NT2/D1 (cell line): Measurements from ENCODE around the gene CYB561D2.

Experiments used
- DNase-seq: peaks from one replicate; pipeline ENCODE4 v3.0.0-alpha.2; 2011; ENCODE audit warnings: low read depth, low spot score
- H3K27me3 ChIP-seq: 2 replicates; pipeline ENCODE4 v1.6.0; 2011; ENCODE audit warnings: mild to moderate bottlenecking; ENCODE audit not compliant: insufficient read length, insufficient read depth
- H3K36me3 ChIP-seq: 2 replicates; pipeline ENCODE4 v1.6.1; 2011; ENCODE audit warnings: mild to moderate bottlenecking, low read length, mixed read lengths; ENCODE audit not compliant: insufficient read depth, insufficient read length
- H3K4me1 ChIP-seq: 2 replicates; pipeline ENCODE4 v1.5.1; 2011; ENCODE audit not compliant: insufficient read depth, insufficient read length
- H3K4me3 ChIP-seq: 2 replicates; pipeline ENCODE4 v1.5.1; 2011; ENCODE audit warnings: low read depth; ENCODE audit not compliant: insufficient read length
- H3K9ac ChIP-seq: 2 replicates; pipeline ENCODE4 v1.6.0; 2011; ENCODE audit warnings: low read depth; ENCODE audit not compliant: insufficient read length
- H3K9me3 ChIP-seq: 2 replicates; pipeline ENCODE4 v1.5.1; 2011; ENCODE audit warnings: mild to moderate bottlenecking, low read length; ENCODE audit not compliant: insufficient read depth
- SUZ12 ChIP-seq: IDR thresholded peaks from 2 replicates; pipeline ENCODE4 v1.6.1; 2011; ENCODE audit not compliant: insufficient read length, insufficient read depth; ENCODE audit errors: extremely low read depth
- YY1 ChIP-seq: IDR thresholded peaks from 2 replicates; pipeline ENCODE4 v1.6.1; 2011; ENCODE audit not compliant: insufficient read length, insufficient read depth
- ZNF274 ChIP-seq: IDR thresholded peaks from 2 replicates; pipeline ENCODE4 v1.6.1; 2011; ENCODE audit warnings: mild to moderate bottlenecking, low read depth, low read length

The CYB561D2 gene

DNA sequence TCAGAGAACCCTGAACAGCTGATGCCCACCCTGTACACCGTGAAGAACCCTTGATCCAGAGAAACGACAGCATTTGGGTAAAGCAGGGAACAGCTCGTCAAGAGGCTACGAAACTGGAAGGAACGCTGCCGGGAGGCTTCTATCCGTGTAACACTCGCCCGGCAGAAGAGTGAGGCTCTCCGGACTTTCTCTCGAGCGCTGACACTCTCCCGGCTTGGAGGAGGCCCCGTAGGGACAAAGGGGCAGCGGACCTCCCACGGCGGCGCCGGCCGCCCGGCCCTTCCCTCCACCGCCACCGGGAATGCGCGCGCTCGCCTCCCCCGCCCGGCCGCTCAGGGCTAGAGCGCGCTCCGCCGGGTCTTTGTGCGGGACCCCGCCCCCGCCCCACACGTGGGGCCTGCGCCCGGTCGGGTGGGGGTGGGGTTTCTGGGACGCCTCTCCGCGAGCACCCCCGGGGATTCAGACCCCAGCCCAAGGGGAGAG is 29.8 kb upstream of the CYB561D2 start:
- no peak for TF ChIP-seq ZNF274
- TF ChIP-seq YY1 = no peak
- TF ChIP-seq SUZ12 = no peak

DNA sequence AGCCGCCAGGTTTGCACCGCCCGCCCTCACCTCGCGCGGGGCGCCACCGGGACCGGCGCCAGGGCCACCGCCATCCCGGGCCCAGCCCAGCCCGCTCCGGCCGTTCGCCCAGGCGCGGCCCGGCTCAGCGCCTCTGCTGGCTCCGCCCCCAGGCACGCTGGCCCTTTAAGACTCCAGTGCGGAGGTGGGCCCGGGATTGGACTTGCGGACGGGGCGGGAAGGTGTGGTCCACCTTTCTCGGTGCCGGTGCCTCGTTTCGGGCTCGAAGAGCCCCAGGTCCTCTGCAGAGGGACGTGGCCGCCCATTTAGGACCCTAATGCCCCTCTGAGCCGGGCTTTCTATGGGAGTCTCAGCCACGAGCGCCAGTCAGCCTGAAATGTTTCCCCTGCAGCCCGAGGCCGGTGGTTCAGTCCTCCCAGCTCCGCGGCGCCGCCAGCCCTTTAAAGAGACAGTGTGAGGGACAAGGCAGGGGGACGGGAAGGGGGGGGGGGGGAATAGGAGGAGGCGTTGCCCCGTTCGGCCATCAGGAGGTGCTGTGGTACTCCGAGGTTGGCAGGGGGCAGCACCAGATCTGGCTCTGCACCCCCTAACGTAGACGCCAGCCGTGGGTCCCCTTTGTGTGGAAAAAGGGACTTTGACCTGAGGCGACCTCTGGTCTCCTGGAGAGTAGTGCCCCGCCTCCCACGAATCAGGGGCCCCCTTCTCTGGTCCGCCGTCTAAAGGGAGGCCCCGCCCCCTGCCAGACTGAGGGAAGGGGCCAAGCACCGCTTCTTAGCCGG is 29.1 kb upstream of the CYB561D2 start:
- peak overlapping the region; percentile 99 for H3K9ac ChIP-seq
- no peak for TF ChIP-seq ZNF274
- TF ChIP-seq YY1 = no peak
- no peak for TF ChIP-seq SUZ12
- H3K4me3 ChIP-seq = peak overlapping the region; percentile 87
- H3K9me3 ChIP-seq = no peaks in the 10 kb centered on the region
- no peaks in the 10 kb centered on the region for H3K27me3 ChIP-seq
- peak; percentile 87 for DNase-seq
- H3K4me1 ChIP-seq = peaks cover 57% of the 10 kb centered on the region
- peaks cover 73% of the 10 kb centered on the region for H3K36me3 ChIP-seq

More for the DNA sequence above, 29.8 kb upstream of the CYB561D2 start:
- no peaks in the 10 kb centered on the region for H3K9me3 ChIP-seq
- peak overlapping the region; percentile 87 for H3K4me3 ChIP-seq
- H3K4me1 ChIP-seq = peaks cover 60% of the 10 kb centered on the region
- H3K9ac ChIP-seq = peak overlapping the region; percentile 99
- DNase-seq = no peak
- H3K36me3 ChIP-seq = peaks cover 73% of the 10 kb centered on the region
- H3K27me3 ChIP-seq = no peaks in the 10 kb centered on the region

DNA sequence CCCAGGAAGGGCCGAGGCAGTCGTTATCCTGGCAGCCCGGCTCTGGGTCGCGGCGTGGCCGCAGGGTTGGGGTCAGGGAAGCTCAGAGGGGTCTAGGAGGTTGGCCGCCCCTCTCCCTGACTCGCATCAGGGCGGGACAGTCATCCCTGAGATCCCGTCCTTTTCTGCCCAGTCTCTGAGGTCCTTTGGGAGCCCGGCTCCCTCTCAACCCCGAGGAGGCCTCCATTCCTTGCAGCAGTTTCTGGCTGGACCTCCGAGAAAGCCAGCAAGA is 28.6 kb upstream of the CYB561D2 start:
- Histone ChIP-seq H3K9ac (peak overlapping the region; percentile 99), H3K36me3 (peaks cover 75% of the 10 kb centered on the region), H3K27me3 (no peaks in the 10 kb centered on the region)

DNA sequence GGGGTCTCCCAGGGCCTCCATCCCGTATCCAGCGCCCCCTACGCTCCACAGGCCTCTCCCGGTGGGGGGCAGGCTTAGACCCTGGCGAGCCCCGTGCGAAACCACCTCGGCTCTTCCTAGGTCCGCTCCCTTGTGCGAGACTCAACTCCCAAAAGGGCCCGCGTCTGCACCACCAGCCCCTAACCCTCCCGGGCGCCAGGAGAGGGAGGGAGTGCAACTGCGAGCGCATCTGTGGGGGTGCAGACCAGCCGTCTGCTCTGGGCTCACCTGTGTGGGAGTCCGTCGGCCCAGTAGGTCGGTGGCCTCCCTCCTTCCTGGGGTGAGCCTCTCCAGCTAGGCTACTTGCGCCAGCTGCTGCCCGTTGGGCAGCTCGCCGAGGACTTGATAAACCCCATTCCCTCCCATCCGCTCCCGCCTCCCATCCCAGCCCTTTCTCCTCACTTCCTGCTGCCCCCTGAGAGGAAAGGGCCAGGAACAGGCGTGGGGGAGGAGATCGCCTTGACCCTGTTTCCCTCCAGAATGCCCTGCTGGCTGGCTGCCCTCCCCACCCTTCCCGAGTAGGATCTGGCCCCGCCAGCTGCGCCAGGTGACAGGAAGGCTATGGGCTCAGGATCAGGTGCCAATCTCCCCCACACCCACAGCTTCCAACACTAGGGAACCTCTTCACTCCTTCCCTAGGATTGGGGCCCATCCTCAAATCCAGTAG is 28.1 kb upstream of the CYB561D2 start, which contains the start of gene HYAL2:
Gene HYAL2, minus strand, starts transcription at position 360 of the 706 bp plus-strand sequence. CDS start 2,256 bp downstream, outside the sequence.
- no peak for DNase-seq
- peak within 1 kb of the TSS; percentile 99 for H3K9ac ChIP-seq
- H3K4me1 ChIP-seq = peaks cover 49% of the 10 kb centered on the region
- TF ChIP-seq ZNF274 (no peak), SUZ12 (no peak), YY1 (no peak)
- H3K4me3 ChIP-seq = peak within 1 kb of the TSS; percentile 87
- H3K27me3 ChIP-seq = no peaks in the 10 kb centered on the region
- H3K9me3 ChIP-seq = no peaks in the 10 kb centered on the region
- peaks cover 71% of the 10 kb centered on the region for H3K36me3 ChIP-seq

More for the DNA sequence above, 28.6 kb upstream of the CYB561D2 start:
- no peak for TF ChIP-seq YY1
- DNase-seq = no peak
- H3K9me3 ChIP-seq = no peaks in the 10 kb centered on the region
- H3K4me1 ChIP-seq = peaks cover 53% of the 10 kb centered on the region
- H3K4me3 ChIP-seq = peak overlapping the region; percentile 74

DNA sequence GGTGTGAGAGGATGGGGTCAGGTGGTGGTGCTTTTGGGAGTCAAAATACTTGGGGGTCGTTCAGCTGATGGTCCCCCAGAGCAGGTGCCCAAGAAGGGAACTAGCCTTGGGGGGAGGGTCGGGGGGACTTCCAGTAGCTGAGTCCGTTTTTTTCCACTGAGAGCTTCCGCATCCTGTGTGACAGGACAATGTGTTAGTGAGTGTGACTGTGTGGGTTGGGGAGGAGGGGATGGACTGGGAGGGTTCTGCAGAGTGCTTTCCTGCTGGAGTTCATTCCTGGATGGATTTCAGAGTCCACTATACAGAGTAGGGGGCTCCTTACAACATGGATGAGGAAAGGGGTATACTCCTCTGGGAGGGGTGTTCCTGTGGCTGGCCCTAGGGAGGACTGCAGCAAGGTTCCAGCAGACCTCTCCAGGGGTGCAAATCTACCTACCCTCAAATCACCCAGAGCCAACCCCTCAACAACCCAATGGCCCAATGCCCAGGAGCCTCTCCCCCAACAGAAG is 27.5 kb upstream of the CYB561D2 start:
- H3K4me3 ChIP-seq = peak overlapping the region; percentile 74
- DNase-seq = no peak
- H3K27me3 ChIP-seq = no peaks in the 10 kb centered on the region
- H3K4me1 ChIP-seq = peaks cover 44% of the 10 kb centered on the region
- peaks cover 65% of the 10 kb centered on the region for H3K36me3 ChIP-seq
- H3K9ac ChIP-seq = peak overlapping the region; percentile 99
- TF ChIP-seq ZNF274 (no peak), YY1 (no peak), SUZ12 (no peak)
- H3K9me3 ChIP-seq = no peaks in the 10 kb centered on the region

- no peak overlapping the region for H3K9ac ChIP-seq
Measured at GRCh38 chr3:50323614-50324199, 27.0 kb upstream of the CYB561D2 start.

More at GRCh38 chr3:50323614-50324199, 27.0 kb upstream of the CYB561D2 start:
- no peaks in the 10 kb centered on the region for H3K27me3 ChIP-seq
- DNase-seq = no peak
- TF ChIP-seq YY1 (no peak), SUZ12 (no peak), ZNF274 (no peak)
- no peak overlapping the region for H3K4me3 ChIP-seq
- peaks cover 59% of the 10 kb centered on the region for H3K36me3 ChIP-seq
- H3K4me1 ChIP-seq = peaks cover 38% of the 10 kb centered on the region
- no peaks in the 10 kb centered on the region for H3K9me3 ChIP-seq
